ENCODE measurements around the gene MRGPRF.
A peak's percentile ranks its signal among the peaks of the same experiment; 100 is the strongest.
"Not testable (repeated sequence)": the region's sequence is repeated elsewhere in the genome, so short reads cannot be mapped to it uniquely, and the experiment has no call there.

The MRGPRF gene

GRCh38 chr11:68987211-68987610 is 25.8 kb downstream of the MRGPRF start:
- no peak for DNase-seq (ENCODE audit: low spot score)

- DNase-seq (ENCODE audit: low spot score), result no peak
Observed at GRCh38 chr11:68983801-68984200, 29.2 kb downstream of the MRGPRF start.

GRCh38 chr11:68982134-68982533 is 30.9 kb downstream of the MRGPRF start:
- no peak for DNase-seq (ENCODE audit: low spot score)

- DNase-seq (ENCODE audit: low spot score), result peak; percentile 15
Observed at GRCh38 chr11:68980776-68981065, 32.3 kb downstream of the MRGPRF start, which contains the start of gene MRGPRD. MRGPRD (minus strand) TSS chr11:68980986; CDS start chr11:68980986, 0 bp downstream.

GRCh38 chr11:68979931-68980775 is 32.9 kb downstream of the MRGPRF start:
- peak; percentile 27 for DNase-seq (ENCODE audit: low spot score)

- peak; percentile 17 for DNase-seq (ENCODE audit: low spot score)
Observed at GRCh38 chr11:68978931-68979594, 34.0 kb downstream of the MRGPRF start.

GRCh38 chr11:68978626-68978930 is 34.5 kb downstream of the MRGPRF start:
- DNase-seq (ENCODE audit: low spot score), result no peak

GRCh38 chr11:68977781-68978625 is 35.0 kb downstream of the MRGPRF start:
- DNase-seq (ENCODE audit: low spot score), result no peak

GRCh38 chr11:68976563-68976962 is 36.5 kb downstream of the MRGPRF start:
- DNase-seq (ENCODE audit: low spot score), result no peak

- DNase-seq (ENCODE audit: low spot score), result no peak
Observed at GRCh38 chr11:68976095-68976494, 37.0 kb downstream of the MRGPRF start.

- no peak for DNase-seq (ENCODE audit: low spot score)
Observed at GRCh38 chr11:68974421-68975194, 38.4 kb downstream of the MRGPRF start.

- DNase-seq (ENCODE audit: low spot score), result not testable (repeated sequence)
Observed at GRCh38 chr11:68973706-68974105, 39.3 kb downstream of the MRGPRF start.

- no peak for DNase-seq (ENCODE audit: low spot score)
Observed at GRCh38 chr11:68973219-68973618, 39.8 kb downstream of the MRGPRF start.

GRCh38 chr11:68970921-68971636 is 42.0 kb downstream of the MRGPRF start:
- DNase-seq (ENCODE audit: low spot score), result no peak

GRCh38 chr11:68969386-68969785 is 43.7 kb downstream of the MRGPRF start:
- DNase-seq (ENCODE audit: low spot score), result no peak

GRCh38 chr11:68968306-68969250 is 44.5 kb downstream of the MRGPRF start:
- no peak for DNase-seq (ENCODE audit: low spot score)

GRCh38 chr11:68966894-68967780 is 45.9 kb downstream of the MRGPRF start:
- DNase-seq (ENCODE audit: low spot score), result no peak

GRCh38 chr11:68965901-68966853 is 46.9 kb downstream of the MRGPRF start:
- DNase-seq (ENCODE audit: low spot score), result no peak
